Stimulated activated CD4-positive, alpha-beta T cell treated with anti-CD3 and anti-CD28 coated beads, Interleukin-12 subunit alpha, Interleukin-12 subunit beta, amount 100 ng/mL, for 4 hours (primary cell): ENCODE data around the gene LRIT1.
A peak's percentile ranks its signal among the peaks of the same experiment; 100 is the strongest.
"Not testable (repeated sequence)": the region's sequence is repeated elsewhere in the genome, so short reads cannot be mapped to it uniquely, and the experiment has no call there.

Experiments used
- DNase-seq: peaks from one replicate; pipeline ENCODE4 v3.0.0-alpha.2; 2020

Gene LRIT1, protein sequence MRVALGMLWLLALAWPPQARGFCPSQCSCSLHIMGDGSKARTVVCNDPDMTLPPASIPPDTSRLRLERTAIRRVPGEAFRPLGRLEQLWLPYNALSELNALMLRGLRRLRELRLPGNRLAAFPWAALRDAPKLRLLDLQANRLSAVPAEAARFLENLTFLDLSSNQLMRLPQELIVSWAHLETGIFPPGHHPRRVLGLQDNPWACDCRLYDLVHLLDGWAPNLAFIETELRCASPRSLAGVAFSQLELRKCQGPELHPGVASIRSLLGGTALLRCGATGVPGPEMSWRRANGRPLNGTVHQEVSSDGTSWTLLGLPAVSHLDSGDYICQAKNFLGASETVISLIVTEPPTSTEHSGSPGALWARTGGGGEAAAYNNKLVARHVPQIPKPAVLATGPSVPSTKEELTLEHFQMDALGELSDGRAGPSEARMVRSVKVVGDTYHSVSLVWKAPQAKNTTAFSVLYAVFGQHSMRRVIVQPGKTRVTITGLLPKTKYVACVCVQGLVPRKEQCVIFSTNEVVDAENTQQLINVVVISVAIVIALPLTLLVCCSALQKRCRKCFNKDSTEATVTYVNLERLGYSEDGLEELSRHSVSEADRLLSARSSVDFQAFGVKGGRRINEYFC

GRCh38 chr10:84241185-84241790 lies at the start of gene LRIT1:
TSS of gene LRIT1 (minus strand) at chr10:84241546. CDS start at chr10:84241439, 107 bp downstream.
- DNase-seq: no peak

GRCh38 chr10:84290235-84290634 lies 48.9 kb upstream of the LRIT1 start:
- DNase-seq: no peak

- DNase-seq: no peak
Measured at GRCh38 chr10:84289521-84290200, 48.3 kb upstream of the LRIT1 start.

DNA sequence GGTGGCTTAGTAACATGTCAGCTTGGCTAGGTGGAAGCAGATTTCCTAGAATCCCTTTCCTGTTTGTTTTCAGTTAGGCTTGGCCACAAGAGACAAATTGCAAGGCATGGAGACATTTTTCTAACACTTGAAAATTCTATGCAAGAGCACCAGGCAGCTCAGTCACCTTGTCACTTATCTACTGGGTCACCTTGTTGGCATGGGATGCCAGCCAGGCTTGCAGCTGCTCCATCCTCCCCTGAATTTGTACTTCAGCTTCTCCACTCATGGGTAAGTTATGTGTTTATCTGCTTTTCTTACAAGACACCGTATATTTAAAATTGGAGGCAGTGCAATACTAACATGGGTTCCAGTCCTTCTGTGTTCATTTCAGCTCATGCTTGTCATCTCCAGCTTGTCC lies 46.8 kb upstream of the LRIT1 start:
- no peak for DNase-seq

GRCh38 chr10:84286695-84287094 lies 45.3 kb upstream of the LRIT1 start:
- no peak for DNase-seq

- not testable (repeated sequence) for DNase-seq
Measured at GRCh38 chr10:84279876-84280475, 38.6 kb upstream of the LRIT1 start.

GRCh38 chr10:84270708-84271107 lies 29.4 kb upstream of the LRIT1 start:
- no peak for DNase-seq

DNA sequence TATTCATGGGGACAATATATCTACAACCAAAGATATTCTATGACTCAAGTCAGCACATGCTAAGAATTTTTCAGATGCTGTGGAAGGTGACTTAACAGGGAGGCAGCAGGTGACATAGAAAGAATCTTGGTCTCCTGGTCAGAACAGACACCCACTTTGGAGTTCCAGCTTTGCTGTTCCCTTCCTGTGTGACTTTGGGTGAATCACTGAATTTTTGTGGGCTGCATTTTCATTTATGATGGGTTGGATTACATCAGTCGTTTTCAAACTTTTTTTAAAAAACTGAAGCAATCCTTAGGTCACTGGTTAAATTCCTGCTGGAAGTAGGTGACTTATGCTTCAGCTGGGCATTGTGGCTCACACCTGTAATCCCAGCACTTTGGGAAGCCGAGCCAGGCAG lies 28.4 kb upstream of the LRIT1 start:
- DNase-seq: no peak

GRCh38 chr10:84269162-84269561 lies 27.8 kb upstream of the LRIT1 start:
- DNase-seq: no peak

DNA sequence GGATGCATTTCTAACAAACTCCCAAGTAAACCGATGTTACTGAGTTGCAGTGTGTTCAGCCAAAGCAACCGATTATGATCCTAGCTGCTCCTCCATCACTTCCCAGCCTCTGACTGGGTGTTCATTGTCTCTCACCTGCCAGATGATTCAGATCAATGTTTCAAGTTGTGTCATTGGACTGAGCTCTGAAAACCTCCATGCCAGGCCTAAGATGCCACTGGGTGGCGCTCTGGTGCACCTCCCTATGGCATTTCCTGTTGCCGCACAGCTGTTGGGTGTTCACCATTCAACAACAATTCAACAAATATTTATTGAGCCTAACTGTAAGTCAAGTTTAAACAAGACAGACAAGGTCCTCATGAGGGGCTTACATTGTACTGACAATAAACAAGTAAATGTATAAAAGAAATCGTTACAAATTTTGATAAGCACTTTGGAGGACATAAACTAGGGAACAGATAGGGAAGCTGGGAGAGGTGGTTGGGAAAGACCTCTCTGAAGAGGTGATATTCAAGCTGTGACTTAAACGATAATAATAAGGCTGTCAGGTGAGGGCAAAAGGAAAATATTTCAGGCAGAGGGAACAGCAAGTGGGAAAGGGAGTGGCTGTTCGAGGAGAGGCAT lies 26.3 kb upstream of the LRIT1 start:
- DNase-seq: peak; percentile 65

- DNase-seq: no peak
Measured at GRCh38 chr10:84265418-84265817, 24.1 kb upstream of the LRIT1 start.

DNA sequence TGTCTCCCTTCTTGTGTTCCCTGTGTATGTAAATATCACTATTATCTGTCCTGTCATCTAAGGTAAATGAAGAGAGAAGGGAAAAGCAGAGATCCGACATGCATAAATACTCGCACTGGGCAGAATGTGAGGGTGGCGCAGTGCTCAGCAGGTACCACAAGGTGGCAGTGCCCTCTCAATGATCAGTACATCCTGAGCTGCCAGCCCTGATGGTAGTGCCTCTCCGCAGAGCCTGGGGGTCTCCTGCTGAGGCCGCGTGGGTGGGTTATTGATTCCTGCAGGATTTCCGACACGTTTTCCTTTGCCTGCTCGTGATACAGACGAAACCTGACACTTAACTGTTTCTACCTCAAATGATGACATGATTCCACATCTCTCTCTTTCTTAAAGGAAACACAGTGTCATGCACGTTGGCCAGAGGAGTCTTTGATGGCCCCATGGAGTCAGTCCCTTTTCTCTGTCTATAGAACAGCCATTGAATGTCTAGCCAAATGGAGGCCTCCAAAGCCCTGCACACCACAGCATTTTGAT lies 23.3 kb upstream of the LRIT1 start:
- DNase-seq: peak; percentile 64

DNA sequence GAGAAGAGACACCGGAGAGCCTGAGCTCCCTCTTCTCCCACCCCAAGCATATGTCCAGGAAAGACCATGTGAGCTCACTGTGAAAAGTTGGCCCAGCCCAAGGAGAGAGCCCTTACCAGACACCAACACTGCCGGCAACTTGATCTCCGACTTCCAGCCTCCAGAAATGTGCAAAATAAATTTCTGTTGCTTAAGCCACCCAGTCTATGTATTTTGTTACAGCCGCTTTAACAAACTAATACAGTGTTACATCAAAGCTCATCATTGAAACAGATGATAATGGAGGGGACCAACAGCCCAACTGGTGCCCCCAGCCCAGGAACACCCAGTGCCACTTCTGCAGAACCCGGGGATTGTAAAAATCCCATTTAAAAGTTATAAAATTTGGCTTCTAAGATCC lies 22.4 kb upstream of the LRIT1 start:
- DNase-seq: no peak

GRCh38 chr10:84262190-84262956 lies 21.0 kb upstream of the LRIT1 start:
- DNase-seq: no peak

DNA sequence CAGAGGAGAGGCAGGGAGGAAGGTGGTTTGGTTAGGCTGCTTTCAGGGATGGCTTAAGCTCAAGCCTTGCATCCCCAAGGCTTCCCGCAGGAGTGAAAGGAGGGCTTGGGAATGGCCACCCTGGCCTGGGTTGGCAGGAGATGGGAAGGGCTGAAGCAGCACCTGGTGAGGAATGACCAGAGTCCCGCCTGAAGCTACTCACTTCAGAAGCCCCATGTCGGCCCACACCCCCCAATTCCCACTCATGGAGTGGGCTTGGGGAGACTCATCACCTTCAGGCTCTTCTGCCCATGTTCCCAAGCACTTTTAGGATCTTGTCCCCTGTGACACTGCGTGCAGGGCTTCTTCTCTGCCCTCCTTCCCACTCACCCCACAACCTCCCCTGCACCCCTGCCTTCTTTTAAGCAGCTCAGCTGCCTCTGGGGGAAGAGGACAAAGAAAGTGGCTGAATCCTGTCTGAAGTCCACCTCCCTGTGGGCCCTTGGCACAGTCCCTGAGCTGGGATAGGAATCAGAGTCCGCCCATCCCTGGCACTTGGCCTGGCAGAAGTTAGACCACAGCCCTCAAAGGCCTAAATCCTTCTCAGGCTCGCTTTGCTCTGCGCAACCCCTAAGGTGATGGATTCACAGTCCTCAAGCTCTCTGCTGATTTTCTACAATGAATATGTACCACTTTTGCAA lies 20.0 kb upstream of the LRIT1 start:
- no peak for DNase-seq

GRCh38 chr10:84258034-84258695 lies 16.8 kb upstream of the LRIT1 start:
- DNase-seq: no peak

- no peak for DNase-seq
Measured at GRCh38 chr10:84257343-84258020, 16.1 kb upstream of the LRIT1 start.

- DNase-seq: peak; percentile 38
Measured at GRCh38 chr10:84256510-84257342, 15.4 kb upstream of the LRIT1 start.
